ENCODE measurements around the gene SDR9C7.

GRCh38 chr12:56905852-56906251, 28.4 kb downstream of the SDR9C7 start:
- TF ChIP-seq CTCF (IDR thresholded peaks at IDR 0.05) (no peak), POLR2A (IDR thresholded peaks at IDR 0.05) (no peak)
